ENCODE results near the gene PNLIPRP1. TPM values are rescaled to one million over a fixed set of nuclear protein-coding genes. Genes with fewer than 3 reads are reported as not detected.

Gene PNLIPRP1
- total and polyA plus RNA-seq, 7 donors, result 0.04 to 3.6 TPM; not detected in 5

DNA sequence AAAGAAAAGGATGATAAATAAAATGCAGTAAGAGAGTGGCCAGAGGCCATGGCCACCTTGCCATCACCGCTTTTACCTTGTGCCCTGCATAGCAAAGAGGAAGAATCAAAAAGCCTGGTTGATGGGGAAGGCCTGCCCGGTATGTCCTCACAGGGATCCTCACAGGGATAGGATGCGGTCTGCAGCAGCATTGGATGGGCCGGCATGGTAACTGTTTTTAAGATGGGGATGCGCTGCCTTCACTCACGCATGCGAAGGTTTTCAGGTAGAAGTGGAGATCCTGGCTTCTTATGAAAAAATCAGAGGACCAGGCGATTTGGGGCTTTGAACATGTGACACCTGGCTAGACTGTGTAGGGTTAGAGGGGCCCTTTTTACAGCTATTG lies 42.4 kb downstream of the PNLIPRP1 start:
- H3K36me3 ChIP-seq, result no peaks in the 10 kb centered on the region
- H3K4me1 ChIP-seq, result no peaks in the 10 kb centered on the region
- H3K9me3 ChIP-seq, result no peaks in the 10 kb centered on the region
- intact Hi-C loops (cut with DNase I), result no loop called here
- H3K4me3 ChIP-seq, result no peak overlapping the region
- DNase-seq, result no peak
- H3K27me3 ChIP-seq, result no peaks in the 10 kb centered on the region
- no peak for TF ChIP-seq EP300 (IDR thresholded peaks at IDR 0.05)
- TF ChIP-seq POLR2AphosphoS5 (IDR thresholded peaks at IDR 0.05), result no peak
- TF ChIP-seq POLR2A (IDR thresholded peaks at IDR 0.05), result no peak
- TF ChIP-seq, protein P1, sequence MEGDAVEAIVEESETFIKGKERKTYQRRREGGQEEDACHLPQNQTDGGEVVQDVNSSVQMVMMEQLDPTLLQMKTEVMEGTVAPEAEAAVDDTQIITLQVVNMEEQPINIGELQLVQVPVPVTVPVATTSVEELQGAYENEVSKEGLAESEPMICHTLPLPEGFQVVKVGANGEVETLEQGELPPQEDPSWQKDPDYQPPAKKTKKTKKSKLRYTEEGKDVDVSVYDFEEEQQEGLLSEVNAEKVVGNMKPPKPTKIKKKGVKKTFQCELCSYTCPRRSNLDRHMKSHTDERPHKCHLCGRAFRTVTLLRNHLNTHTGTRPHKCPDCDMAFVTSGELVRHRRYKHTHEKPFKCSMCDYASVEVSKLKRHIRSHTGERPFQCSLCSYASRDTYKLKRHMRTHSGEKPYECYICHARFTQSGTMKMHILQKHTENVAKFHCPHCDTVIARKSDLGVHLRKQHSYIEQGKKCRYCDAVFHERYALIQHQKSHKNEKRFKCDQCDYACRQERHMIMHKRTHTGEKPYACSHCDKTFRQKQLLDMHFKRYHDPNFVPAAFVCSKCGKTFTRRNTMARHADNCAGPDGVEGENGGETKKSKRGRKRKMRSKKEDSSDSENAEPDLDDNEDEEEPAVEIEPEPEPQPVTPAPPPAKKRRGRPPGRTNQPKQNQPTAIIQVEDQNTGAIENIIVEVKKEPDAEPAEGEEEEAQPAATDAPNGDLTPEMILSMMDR (IDR thresholded peaks at IDR 0.05), result no peak
- 97 to 98% methylated on average over 8 of the region's 8 CpGs for WGBS, 2 donors
- H3K27ac ChIP-seq, result no peak overlapping the region

DNA sequence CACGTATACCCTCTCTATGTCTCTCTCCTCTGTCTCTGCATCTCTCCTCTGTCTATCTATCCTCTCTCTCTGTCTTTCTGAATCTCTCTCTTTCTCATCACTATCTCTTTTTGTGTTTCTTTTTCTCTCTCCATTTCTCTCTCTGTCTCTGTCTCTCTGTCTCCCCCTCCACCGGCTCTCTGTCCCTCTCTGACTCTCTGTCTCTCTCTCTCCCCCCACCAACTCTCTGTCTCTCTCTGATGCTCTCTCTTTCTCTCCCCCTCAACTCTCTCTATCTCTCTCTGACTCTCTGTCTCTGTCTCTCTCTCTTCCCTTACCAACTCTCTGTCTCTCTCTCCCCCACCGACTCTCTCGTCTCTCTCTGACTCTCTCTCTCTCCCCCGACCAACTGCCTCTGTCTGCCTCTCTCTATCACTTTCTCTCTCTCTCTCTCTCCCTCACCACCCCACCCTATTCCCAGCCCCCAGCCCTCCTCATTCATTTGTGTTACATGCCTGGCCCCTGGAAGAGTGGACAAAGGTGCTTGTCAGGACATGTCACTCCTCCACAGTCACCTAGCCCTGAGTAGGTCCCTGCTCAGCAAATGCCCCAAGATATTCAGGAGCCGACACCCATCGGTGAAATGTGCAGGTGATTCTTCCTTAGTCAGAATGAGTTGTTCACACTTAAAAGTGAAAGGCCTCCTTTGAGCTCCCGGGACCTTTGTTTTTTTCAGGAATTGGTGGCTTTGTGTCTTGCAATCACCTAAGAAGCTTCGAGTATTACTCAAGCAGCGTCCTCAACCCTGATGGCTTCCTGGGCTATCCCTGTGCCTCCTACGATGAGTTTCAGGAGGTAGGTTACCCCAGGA lies 43.6 kb downstream of the PNLIPRP1 start:
- Histone ChIP-seq H3K9me3 (no peaks in the 10 kb centered on the region), H3K36me3 (no peaks in the 10 kb centered on the region), H3K4me3 (no peak overlapping the region), H3K27ac (no peak overlapping the region), H3K27me3 (no peaks in the 10 kb centered on the region), H3K4me1 (no peaks in the 10 kb centered on the region)
- intact Hi-C loops (cut with DNase I), result no loop called here
- WGBS, 2 donors, result 86 to 95% methylated on average over 11 of the region's 11 CpGs
- no peak for DNase-seq
- TF ChIP-seq POLR2A (IDR thresholded peaks at IDR 0.05) (no peak), EP300 (IDR thresholded peaks at IDR 0.05) (no peak), POLR2AphosphoS5 (IDR thresholded peaks at IDR 0.05) (no peak)
- TF ChIP-seq, protein P1 (IDR thresholded peaks at IDR 0.05), result no peak

DNA sequence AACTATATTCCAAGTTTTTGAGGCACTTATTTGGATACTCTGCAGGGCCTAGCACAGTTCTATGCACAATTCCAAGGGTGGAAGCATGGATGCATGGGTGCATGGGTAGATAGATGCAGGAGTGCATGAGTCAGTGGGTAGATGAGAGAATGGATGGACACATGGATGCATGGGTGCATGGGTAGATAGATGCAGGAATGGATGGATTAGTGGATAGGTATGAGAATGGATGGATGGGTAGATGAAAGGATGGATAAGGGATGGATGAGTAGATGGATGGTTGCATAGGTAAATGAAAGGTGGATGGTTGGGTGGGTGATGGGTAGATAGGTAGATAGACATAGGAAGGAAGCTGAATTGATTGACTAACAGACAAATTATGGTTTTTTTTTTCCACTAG lies 45.6 kb downstream of the PNLIPRP1 start:
- no peaks in the 10 kb centered on the region for H3K4me1 ChIP-seq
- no peak overlapping the region for H3K27ac ChIP-seq
- intact Hi-C loops (cut with DNase I), result no loop called here
- DNase-seq, result no peak
- H3K4me3 ChIP-seq, result no peak overlapping the region
- no peaks in the 10 kb centered on the region for H3K27me3 ChIP-seq
- H3K9me3 ChIP-seq, result peaks cover 0 to 6% (median 4%) of the 10 kb centered on the region in 4 donors
- TF ChIP-seq, protein P1 (IDR thresholded peaks at IDR 0.05), result no peak
- no peak for TF ChIP-seq EP300 (IDR thresholded peaks at IDR 0.05)
- TF ChIP-seq POLR2A (IDR thresholded peaks at IDR 0.05), result no peak
- no peak for TF ChIP-seq POLR2AphosphoS5 (IDR thresholded peaks at IDR 0.05)
- H3K36me3 ChIP-seq, result no peaks in the 10 kb centered on the region

DNA sequence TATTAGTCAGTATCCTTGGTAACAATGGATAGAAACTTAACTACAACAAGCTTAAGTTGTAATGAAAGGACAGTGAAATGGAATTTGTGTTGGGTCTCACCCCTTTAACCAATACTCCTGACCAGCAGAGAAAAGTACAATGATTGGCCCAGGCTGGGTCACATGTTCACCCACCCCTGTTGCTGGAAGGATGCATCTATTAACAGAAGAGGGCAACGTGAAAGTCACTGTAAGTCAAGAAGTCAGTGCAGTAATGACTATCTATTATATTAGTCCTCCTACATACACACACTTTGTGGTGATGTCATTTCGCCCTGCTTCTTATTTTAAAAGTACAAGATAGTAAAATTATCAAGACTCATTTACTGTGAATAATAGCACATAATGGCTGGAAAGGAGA lies 46.2 kb downstream of the PNLIPRP1 start:
- WGBS, 2 donors, result 46 to 69% methylated on average over 2 of the region's 2 CpGs

More for the DNA sequence above, 46.2 kb downstream of the PNLIPRP1 start:
- no peak for TF ChIP-seq POLR2A (IDR thresholded peaks at IDR 0.05)
- no peak for TF ChIP-seq EP300 (IDR thresholded peaks at IDR 0.05)
- TF ChIP-seq, protein P1 (IDR thresholded peaks at IDR 0.05), result no peak
- no peak for TF ChIP-seq POLR2AphosphoS5 (IDR thresholded peaks at IDR 0.05)
- Histone ChIP-seq H3K36me3 (no peaks in the 10 kb centered on the region), H3K9me3 (peaks cover 0 to 6% (median 4%) of the 10 kb centered on the region in 4 donors), H3K27ac (no peak overlapping the region), H3K27me3 (no peaks in the 10 kb centered on the region), H3K4me1 (no peaks in the 10 kb centered on the region), H3K4me3 (no peak overlapping the region)
- intact Hi-C loops (cut with DNase I), result no loop called here
- DNase-seq, result no peak

Measured in sigmoid colon (tissue), 7 donors.